ENCODE data around the gene EYA3.

Gene EYA3, protein sequence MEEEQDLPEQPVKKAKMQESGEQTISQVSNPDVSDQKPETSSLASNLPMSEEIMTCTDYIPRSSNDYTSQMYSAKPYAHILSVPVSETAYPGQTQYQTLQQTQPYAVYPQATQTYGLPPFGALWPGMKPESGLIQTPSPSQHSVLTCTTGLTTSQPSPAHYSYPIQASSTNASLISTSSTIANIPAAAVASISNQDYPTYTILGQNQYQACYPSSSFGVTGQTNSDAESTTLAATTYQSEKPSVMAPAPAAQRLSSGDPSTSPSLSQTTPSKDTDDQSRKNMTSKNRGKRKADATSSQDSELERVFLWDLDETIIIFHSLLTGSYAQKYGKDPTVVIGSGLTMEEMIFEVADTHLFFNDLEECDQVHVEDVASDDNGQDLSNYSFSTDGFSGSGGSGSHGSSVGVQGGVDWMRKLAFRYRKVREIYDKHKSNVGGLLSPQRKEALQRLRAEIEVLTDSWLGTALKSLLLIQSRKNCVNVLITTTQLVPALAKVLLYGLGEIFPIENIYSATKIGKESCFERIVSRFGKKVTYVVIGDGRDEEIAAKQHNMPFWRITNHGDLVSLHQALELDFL

DNA sequence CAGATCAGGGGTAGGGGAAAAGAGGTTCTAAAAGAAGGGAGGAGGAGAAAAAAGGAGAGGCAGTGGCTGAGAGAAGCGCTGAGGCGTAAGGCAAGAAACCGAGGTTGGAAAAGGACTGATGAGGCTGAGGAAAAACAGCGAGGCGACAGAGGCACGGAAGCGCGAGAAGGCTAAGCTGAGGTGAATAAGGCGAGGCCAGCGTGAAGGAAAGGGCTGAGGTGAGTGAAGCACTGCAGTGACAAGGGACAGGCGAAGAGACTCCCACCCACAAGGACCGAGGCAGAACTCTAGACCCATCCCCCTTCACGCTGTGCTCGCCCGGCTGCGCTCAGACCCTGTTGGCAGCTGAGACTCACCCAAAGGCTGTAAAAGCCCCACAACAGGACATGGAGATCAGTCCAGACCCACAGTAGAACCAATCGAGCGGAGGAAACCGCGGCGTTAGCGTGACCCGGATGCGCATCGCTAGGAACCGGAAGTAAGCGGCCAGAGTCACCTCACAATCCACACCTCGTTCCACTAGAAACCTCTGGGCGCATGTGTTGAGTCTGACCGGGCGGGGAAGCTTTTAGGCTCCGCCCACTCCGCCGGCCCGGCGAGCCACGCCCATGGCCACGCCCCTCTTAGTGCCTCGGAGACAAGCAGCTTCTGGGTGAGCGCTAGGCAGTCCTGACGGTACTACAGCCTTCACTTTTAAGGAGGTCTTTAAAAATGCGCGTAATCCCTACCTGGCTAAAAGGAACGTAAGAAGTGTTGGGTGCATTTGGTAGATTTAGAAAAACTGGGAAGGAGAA is at the start of gene EYA3:
Gene EYA3, minus strand, starts transcription at position 443 of the 794 bp plus-strand sequence. CDS start 30,584 bp downstream, outside the sequence.
- no peaks in the 10 kb centered on the region for H3K9me3 ChIP-seq (ENCODE audit: insufficient read depth, low read length)
- no peaks in the 10 kb centered on the region for H3K4me1 ChIP-seq (ENCODE audit: insufficient read depth, insufficient read length)
- peak; percentile 100 for DNase-seq (ENCODE audit: low read depth, low spot score)
- no peaks in the 10 kb centered on the region for H3K36me3 ChIP-seq (ENCODE audit: insufficient read depth, insufficient read length, low read length)
- peak within 1 kb of the TSS; percentile 100 for H3K9ac ChIP-seq (ENCODE audit: insufficient read length, low read depth)
- H3K27me3 ChIP-seq (ENCODE audit: insufficient read depth, insufficient read length): no peaks in the 10 kb centered on the region
- peak within 1 kb of the TSS; percentile 99 for H3K4me3 ChIP-seq (ENCODE audit: insufficient read length, low read depth)
- TF ChIP-seq SUZ12 (IDR thresholded peaks at IDR 0.05; ENCODE audit: extremely low read depth, insufficient read depth, insufficient read length): no peak
- TF ChIP-seq YY1 (IDR thresholded peaks at IDR 0.05; ENCODE audit: insufficient read depth, insufficient read length): no peak
- no peak for TF ChIP-seq ZNF274 (IDR thresholded peaks at IDR 0.05; ENCODE audit: low read depth, low read length)

DNA sequence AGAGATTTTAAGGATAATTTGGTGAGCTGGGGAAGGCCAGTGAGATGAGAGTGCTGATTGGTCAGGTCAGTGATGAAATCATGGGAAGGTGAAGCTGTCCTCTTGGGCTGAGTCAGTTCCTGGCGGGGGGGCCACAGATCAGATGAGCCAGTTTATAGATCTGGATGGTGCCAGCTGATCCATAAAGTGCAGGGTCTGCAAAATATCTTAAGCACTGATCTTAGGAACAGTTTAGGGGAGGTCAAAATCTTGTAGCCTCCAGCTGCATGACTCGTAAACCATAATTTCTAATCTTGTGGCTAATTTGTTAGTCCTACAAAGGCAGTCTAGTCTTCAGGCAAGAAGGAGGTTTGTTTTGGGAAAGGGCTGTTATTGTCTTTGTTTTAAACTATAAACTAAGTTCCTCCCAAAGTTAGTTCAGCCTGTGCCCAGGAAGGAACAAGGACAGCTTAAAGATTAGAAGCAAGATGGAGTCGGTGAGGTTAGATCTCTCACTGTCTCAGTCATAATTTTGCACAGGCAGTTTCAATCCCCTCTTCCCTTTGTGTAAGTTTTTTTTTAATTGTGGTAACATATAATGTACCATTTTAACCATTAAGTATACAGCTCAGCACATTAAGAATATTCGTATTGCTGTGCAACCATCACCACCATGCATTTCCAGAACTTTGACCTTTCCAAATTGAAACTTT is 48.7 kb upstream of the EYA3 start:
- Histone ChIP-seq H3K4me1 (ENCODE audit: insufficient read depth, insufficient read length) (no peaks in the 10 kb centered on the region), H3K36me3 (ENCODE audit: insufficient read depth, insufficient read length, low read length) (no peaks in the 10 kb centered on the region), H3K9me3 (ENCODE audit: insufficient read depth, low read length) (peaks cover 9% of the 10 kb centered on the region; the same call in 1 of the 2 replicates), H3K9ac (ENCODE audit: insufficient read length, low read depth) (no peak overlapping the region), H3K27me3 (ENCODE audit: insufficient read depth, insufficient read length) (no peaks in the 10 kb centered on the region), H3K4me3 (ENCODE audit: insufficient read length, low read depth) (no peak overlapping the region)
- no peak for DNase-seq (ENCODE audit: low read depth, low spot score)
- TF ChIP-seq ZNF274 (IDR thresholded peaks at IDR 0.05; ENCODE audit: low read depth, low read length): no peak
- no peak for TF ChIP-seq SUZ12 (IDR thresholded peaks at IDR 0.05; ENCODE audit: extremely low read depth, insufficient read depth, insufficient read length)
- no peak for TF ChIP-seq YY1 (IDR thresholded peaks at IDR 0.05; ENCODE audit: insufficient read depth, insufficient read length)

DNA sequence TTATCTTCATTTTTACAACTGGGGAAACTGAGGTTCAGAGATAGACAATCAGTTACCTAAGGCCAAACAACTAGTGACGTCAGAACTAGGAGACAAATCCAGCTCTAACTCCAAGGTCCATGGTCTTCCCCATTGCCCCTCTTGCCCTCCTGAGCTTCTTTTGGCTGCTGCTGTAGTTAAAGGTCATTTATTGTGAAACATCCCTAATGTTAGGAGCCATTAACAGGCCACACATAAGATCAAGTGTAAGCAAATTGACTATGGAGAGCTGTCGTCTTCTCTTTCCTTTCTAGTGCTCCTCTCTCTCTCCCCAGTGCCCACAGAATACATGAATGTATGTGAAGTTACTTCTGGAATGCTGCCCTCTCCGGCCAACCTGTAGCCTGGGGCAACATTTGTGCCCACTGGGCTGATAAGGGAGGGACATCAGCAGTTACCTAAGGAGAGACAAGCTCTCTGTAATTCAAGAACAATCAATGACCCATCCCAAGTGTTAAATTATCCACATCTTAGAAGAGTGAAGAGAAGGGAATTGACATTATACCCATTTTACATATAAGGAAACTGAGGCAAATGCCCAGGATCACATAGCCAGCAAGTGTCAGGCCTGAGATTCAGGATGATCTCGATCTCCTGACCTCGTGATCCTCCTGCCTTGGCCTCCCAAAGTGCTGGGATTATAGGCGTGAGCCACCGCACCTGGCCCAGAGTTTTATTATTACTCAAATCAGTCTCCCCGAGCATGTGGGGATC is 47.9 kb upstream of the EYA3 start:
- Histone ChIP-seq H3K9ac (ENCODE audit: insufficient read length, low read depth) (no peak overlapping the region), H3K9me3 (ENCODE audit: insufficient read depth, low read length) (peaks cover 9% of the 10 kb centered on the region; the same call in 1 of the 2 replicates), H3K27me3 (ENCODE audit: insufficient read depth, insufficient read length) (no peaks in the 10 kb centered on the region), H3K36me3 (ENCODE audit: insufficient read depth, insufficient read length, low read length) (no peaks in the 10 kb centered on the region), H3K4me3 (ENCODE audit: insufficient read length, low read depth) (no peak overlapping the region), H3K4me1 (ENCODE audit: insufficient read depth, insufficient read length) (no peaks in the 10 kb centered on the region)
- TF ChIP-seq SUZ12 (IDR thresholded peaks at IDR 0.05; ENCODE audit: extremely low read depth, insufficient read depth, insufficient read length): no peak
- TF ChIP-seq ZNF274 (IDR thresholded peaks at IDR 0.05; ENCODE audit: low read depth, low read length): no peak
- TF ChIP-seq YY1 (IDR thresholded peaks at IDR 0.05; ENCODE audit: insufficient read depth, insufficient read length): no peak
- no peak for DNase-seq (ENCODE audit: low read depth, low spot score)

DNA sequence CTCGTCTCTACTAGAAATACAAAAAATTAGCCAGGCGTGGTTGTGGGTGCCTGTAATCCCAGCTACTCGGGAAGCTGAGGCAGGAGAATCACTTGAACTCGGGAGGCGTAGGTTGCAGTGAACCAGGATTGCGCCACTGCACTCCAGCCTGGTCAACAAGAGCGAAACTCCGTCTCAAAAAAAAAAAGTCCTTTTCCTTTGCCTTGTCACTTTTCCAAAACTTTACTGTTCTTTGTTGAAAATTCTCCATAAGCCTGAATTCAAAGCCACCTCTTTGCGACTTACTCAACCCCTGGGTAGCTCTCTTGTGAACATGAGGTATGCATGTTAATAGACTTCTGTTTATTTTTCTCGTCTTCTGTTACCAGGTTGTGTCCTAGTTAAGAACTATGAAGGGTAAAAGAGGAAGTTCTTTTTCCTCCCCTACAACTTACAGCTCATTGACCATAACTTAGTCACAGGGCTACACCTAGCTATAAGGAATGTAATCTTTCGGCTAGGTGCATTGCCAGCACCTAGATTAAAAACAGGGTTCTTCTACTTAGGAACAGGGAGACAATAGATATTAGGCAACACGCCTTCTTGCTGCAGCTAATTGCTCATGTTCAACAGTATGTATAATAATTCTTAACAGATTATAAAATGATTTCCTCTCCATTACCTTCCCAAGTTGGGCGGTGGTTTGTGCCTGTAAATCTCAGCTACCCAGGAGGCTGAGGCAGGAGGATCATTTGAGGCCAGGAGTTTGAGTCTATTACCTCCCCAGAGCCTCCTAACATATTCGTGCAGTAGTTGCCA is 47.2 kb upstream of the EYA3 start:
- Histone ChIP-seq H3K36me3 (ENCODE audit: insufficient read depth, insufficient read length, low read length) (no peaks in the 10 kb centered on the region), H3K27me3 (ENCODE audit: insufficient read depth, insufficient read length) (no peaks in the 10 kb centered on the region), H3K4me1 (ENCODE audit: insufficient read depth, insufficient read length) (no peaks in the 10 kb centered on the region), H3K9me3 (ENCODE audit: insufficient read depth, low read length) (peaks cover 9% of the 10 kb centered on the region; the same call in 1 of the 2 replicates), H3K9ac (ENCODE audit: insufficient read length, low read depth) (no peak overlapping the region), H3K4me3 (ENCODE audit: insufficient read length, low read depth) (no peak overlapping the region)
- no peak for DNase-seq (ENCODE audit: low read depth, low spot score)
- TF ChIP-seq ZNF274 (IDR thresholded peaks at IDR 0.05; ENCODE audit: low read depth, low read length) (no peak), SUZ12 (IDR thresholded peaks at IDR 0.05; ENCODE audit: extremely low read depth, insufficient read depth, insufficient read length) (no peak), YY1 (IDR thresholded peaks at IDR 0.05; ENCODE audit: insufficient read depth, insufficient read length) (no peak)

DNA sequence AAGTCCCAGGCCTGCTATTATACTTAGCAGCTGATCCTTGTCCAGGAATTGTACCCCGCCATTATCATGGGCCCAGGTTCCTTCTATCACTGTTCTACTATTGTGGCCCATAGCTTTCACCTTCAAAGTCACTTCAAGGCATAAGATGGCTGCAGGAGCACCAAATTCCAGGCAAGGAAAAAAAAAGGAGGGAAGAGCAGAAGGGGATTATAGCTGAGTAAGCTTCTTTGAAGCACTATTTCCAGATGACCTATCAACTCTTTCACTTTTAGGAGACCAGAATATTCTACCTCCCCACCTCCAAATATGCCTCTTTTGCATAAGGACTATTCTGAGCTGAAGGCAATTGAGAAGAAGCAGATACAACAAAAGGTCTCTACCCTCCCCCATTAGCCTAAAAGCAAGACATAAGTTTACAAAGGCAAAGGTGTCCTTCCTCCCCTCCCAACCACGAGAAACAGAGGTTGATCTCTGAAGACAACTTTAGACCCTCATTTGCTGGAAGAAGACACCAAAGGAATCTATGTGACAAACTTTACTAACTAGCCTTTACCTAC is 46.3 kb upstream of the EYA3 start:
- DNase-seq (ENCODE audit: low read depth, low spot score): no peak
- Histone ChIP-seq H3K9me3 (ENCODE audit: insufficient read depth, low read length) (peaks cover 9% of the 10 kb centered on the region; the same call in 1 of the 2 replicates), H3K36me3 (ENCODE audit: insufficient read depth, insufficient read length, low read length) (no peaks in the 10 kb centered on the region), H3K27me3 (ENCODE audit: insufficient read depth, insufficient read length) (no peaks in the 10 kb centered on the region), H3K9ac (ENCODE audit: insufficient read length, low read depth) (no peak overlapping the region), H3K4me3 (ENCODE audit: insufficient read length, low read depth) (no peak overlapping the region), H3K4me1 (ENCODE audit: insufficient read depth, insufficient read length) (no peaks in the 10 kb centered on the region)
- TF ChIP-seq SUZ12 (IDR thresholded peaks at IDR 0.05; ENCODE audit: extremely low read depth, insufficient read depth, insufficient read length) (no peak), ZNF274 (IDR thresholded peaks at IDR 0.05; ENCODE audit: low read depth, low read length) (no peak), YY1 (IDR thresholded peaks at IDR 0.05; ENCODE audit: insufficient read depth, insufficient read length) (no peak)

All from NT2/D1 (cell line).